HG02571 (cell line): ENCODE measurements around the gene HMGB2.
A peak's percentile ranks its signal among the peaks of the same experiment; 100 is the strongest.

Source experiments
- ATAC-seq: cut with Tn5 transposase; IDR thresholded peaks from one replicate; pipeline ENCODE4 v1.9.1; 2021; ENCODE audit warnings: mild to moderate bottlenecking, moderate library complexity; ENCODE audit not compliant: unreplicated experiment

The HMGB2 gene

DNA sequence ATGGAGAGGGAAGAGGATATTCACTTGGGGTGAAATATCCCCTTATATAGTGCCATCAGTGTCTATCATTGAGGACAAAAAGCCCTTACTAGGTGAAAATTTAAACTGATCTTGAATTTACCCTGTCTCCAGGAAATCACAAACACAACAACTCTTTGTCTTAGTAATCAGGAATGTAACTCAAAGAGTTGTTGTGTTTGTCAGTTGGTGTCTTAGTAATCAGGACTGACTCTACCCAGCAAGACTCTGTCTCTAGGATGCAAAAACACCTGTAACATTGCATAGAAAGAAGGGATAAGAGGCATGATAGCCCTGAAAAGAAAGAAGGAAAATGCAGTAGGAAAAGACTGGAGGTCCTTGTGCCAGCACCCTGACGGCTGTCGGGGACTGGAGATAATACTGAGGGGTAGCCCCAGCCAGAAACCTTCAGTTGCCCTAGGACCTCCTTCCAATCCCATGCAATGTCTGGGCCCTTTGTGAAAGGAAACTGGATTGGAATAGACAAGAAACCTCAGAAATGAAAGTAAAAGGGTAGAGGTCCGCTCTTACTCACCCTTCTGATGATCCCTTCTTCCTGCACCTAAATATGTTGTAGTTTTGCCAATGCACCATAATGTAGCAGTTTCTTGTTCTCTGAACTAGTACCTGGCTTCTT, 45.3 kb downstream of the HMGB2 start:
- ATAC-seq, result peak; percentile 25

DNA sequence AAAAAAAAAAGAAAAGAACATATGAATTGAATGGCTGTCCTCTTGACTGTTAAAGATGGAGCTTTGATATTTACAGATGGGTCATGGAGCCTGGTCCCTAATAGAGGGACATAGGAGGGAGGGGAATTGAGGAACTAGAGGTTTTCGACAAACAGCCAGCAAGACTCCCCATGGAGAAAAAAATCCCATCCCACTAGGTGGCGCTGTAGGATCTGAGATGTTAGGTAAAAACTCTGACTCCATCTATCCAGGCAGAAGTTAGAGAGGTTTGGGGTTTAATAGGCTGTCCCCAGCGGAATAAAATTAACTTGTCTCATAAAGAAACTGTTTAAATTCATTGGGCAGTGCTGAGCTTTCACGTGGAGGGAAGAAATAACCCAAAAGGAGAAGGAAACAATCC, 45.9 kb downstream of the HMGB2 start:
- peak; percentile 77 for ATAC-seq

DNA sequence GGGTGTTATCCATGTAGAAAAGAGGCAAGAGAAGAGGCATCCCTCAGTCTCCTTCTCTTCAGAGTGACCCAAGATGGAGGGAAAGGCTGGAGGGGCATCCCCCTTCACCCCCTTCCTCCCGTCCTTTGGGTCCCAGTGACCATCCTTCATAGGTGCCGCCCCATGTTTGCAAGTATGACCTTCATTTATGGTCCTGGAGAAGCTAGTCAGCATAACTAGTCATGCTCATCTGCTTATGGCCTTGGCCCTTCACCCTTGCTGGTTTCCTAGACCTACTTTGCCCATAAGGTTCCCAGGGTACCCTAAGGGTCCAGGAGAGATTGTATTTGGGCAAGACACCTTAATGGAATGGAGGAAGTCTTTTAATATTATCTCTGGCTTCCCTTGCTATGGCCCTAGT, 46.7 kb downstream of the HMGB2 start:
- ATAC-seq, result no peak

DNA sequence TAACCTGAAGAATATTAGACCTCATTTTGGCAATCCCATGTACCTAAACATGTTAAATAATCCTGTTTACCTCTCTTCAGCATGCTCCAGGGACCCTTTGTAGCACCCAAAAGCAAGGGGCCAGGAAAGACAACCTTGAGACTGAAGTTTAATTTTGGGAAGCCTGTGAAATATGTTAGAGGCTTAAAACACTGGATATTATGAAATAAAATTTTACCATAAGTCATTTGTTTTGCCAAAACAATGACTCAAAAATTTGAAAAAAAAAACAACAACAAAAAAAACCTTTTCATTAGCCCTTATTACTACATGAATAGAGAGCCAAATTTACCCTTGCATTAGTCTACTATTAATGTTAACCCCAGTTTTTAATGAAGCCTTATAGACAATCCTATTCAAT, 49.7 kb downstream of the HMGB2 start:
- ATAC-seq, result no peak

DNA sequence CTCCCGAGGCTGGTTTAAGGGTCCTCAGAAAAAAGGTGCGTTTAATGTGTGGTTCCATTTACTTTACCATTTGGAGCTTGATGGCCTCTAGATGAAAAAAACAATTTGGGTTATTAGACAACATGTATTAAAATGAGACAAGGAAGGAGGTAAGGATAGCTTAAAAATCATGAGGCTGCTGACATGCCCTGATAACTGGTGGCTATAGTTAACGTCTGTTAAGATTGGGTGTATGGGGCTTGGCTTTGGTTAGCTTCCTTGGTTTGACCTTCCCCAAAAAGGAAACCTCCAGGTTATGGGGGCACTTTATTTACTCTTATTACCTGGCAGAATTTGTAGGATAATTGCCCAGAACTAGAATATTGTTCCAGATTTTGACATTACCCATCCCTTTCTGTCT, 51.5 kb downstream of the HMGB2 start:
- ATAC-seq, result no peak

DNA sequence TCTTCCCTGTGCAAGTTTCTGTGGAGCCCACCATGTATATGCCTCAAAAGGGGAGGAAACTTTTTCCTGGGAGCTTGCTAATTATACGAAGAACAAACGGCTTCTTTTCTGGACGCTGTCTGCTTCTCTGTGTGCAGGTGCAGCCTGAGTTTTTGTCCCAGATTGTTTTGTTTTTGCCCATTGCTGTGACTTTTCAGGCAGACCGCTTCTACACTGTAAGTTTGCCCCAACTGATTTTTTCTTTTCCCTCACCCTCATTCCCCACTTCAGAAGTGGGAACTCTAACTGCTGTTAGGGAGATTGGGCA, 51.9 kb downstream of the HMGB2 start:
- no peak for ATAC-seq

DNA sequence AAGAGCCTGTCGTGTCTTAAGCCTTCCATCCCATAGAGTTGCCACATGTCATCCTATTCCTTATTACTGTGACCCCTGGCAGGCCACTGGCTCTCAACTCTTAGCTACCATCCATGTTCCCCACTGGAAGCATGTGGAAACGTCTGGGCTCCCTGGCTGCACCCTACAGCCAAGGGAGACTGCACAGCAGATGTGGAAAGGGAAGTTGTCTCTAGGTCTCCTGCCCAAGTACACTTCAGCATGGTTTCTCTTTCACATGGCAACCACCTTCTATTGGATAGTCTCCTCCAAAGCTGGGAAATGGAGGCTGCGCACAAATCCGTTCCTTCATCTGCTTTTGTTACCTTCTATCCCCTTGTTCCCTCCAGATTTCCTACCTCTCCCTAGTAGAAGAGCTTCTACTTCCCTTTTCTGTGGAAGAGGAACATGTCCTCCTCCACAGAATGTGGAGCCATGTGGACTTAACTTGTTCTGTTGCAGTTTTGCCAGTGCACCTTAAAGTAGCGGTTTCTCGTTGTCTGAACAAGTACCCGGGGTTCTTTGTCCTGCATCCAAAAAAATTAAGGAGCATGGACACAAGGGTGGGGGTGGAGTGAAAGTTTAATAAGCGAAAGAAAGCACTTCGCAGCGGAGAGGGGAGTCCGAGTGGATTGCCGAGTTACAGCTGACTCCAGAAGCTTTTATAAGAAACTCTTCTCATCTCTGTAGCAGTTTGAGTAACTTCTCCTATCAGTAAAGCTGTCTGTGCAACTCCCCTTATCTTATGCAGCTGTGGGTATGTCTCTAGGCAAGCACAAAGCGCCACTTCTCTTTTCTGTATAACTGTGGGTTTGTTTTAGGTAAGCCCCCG, 52.5 kb downstream of the HMGB2 start:
- no peak for ATAC-seq
